Effector CD8-positive, alpha-beta T cell (primary cell): ENCODE results near the gene SRSF11.

Experiments
- DNase-seq: peaks from one replicate; lab custom pipeline; 2025; lab: John Stamatoyannopoulos, UW

SRSF11 gene

GRCh38 chr1:70222716-70223235 is 1.6 kb downstream of the SRSF11 start:
- no peak for DNase-seq

GRCh38 chr1:70224954-70225353 is 3.8 kb downstream of the SRSF11 start:
- no peak for DNase-seq

DNA sequence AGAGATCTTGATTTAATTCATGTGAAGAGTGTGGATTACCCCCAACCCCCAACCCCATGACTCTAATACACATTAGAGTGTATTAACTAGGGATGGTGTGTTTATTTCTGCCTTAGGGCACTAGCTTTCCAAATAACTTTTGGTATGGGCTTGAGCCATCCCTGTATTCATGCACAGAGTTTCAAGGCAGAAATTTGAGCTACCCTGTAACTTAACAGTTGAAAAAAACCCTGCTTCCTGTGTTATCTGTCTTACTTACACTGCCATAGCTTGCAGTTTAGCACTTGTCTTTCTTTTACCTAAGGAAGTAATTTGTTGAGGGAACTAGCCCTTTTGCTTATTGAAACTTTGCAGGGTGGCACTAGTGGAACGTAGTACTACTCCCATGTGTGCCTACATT is 6.3 kb downstream of the SRSF11 start:
- DNase-seq: no peak

DNA sequence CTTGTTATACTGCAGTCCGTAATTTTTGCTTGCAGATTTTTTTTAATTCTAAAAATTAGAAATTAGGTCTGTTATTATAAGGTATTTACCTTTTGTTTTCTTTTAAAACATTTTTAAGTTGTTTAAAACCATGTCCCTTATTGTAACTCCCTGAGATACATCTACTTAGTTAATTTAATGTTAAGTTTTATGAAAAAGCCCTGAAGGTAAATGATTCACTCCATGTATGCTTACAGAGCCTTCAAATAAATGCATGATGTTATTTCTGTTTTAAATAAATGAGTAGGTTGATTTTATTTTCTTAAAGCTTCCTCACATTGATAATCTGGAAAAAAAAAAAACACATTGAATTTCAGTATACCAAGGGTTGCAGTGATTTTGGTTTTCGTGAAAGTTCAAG is 7.5 kb downstream of the SRSF11 start:
- DNase-seq: no peak

GRCh38 chr1:70231475-70231874 is 10.3 kb downstream of the SRSF11 start:
- no peak for DNase-seq

DNA sequence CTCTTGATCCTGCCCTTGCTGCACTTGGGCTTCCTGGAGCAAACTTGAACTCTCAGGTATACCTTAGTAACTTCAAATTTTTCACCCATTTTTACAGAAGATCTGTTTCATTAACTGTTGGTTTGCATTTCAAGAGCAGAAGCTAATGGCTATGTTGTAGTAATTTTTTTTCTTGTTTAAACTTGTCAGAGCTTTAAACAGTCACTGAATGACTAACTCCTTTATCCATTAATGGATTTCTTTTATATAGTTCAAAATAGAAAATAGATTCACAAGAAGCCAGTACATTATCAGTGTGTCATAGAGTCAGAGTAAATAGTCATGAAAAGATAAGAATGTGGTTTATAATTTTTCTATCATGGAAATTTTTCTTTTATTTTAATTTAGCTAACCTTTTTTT is 13.6 kb downstream of the SRSF11 start:
- DNase-seq: no peak

GRCh38 chr1:70239940-70240339 is 18.8 kb downstream of the SRSF11 start:
- no peak for DNase-seq

DNA sequence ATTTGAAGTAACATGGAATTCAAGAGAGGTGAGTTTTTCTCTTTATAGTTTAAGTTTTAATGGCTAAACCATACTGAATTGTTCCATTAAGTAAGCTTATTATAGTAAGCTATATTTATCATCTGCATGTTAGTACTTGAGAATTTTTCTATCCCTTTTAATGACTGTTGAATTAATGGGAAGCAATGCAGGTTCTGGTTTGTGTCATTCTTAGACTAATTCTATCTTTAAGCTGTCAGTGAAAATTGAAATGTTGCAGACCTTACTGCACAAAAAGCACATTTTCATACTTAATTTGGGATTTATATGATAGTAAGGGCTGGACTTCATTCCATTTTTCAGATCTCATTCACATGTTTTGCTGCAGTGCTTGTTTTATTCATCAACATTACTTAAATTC is 25.9 kb downstream of the SRSF11 start:
- no peak for DNase-seq

GRCh38 chr1:70247768-70248167 is 26.6 kb downstream of the SRSF11 start:
- no peak for DNase-seq

- DNase-seq: no peak
Observed at GRCh38 chr1:70248729-70249128, 27.5 kb downstream of the SRSF11 start.

GRCh38 chr1:70256664-70257063 is 35.5 kb downstream of the SRSF11 start:
- DNase-seq: no peak

DNA sequence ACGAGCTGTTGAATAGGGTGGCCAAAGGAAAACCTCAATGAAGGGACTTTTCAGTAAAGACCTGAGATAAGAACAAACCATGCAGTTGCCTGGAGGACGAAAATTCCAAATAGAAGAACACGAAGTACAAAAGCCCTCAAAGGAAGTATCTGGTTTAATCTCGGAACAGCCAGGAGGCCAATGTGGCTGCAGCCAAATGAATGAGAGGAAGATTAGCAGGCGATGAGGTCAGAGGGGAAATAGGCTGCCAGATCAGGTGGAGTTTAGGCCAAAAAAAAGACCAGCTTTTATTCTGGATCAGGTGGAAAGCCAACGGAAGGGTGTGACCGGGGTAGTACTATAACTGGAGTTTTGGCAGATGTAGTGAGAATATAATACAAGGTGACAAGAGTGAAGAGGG is 43.7 kb downstream of the SRSF11 start:
- no peak for DNase-seq

DNA sequence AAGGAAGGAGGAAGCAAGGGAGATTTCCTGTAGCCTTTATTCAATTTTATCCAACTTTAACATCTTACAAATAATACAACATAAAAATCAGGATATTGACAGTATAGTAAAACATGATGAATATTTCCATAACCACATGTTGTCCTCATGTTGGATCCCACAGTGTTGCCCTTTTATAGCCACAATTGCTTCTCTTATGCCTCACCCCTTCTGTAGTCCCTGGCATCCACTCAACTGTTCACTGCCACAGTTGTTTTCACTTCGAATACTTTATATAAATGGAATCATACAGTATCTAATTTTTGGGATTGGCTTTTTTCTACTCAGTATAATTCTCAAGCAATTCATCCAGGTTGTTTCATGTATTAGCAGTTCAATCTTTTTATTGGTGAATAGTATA is 44.8 kb downstream of the SRSF11 start:
- DNase-seq: no peak

DNA sequence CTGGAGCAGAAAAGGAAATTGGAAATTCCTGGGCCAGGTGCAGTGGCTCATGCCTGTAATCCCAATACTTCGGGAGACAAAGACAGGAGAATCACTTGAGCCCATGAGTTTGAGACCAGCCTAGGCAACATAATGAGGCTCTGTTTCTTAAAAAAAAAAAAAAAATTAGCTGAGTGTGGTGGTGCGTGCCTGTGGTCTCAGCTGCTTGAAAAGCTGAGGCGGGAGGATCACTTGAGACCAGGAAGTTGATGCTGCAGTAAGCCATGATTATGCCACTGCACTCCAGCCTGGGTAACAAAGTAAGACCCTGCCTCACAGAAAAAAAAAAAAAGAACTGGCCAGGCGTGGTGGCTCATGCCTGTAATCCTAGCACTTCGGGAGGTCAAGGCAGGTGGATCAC is 56.7 kb downstream of the SRSF11 start:
- no peak for DNase-seq

GRCh38 chr1:70278710-70279109 is 57.5 kb downstream of the SRSF11 start:
- DNase-seq: no peak

DNA sequence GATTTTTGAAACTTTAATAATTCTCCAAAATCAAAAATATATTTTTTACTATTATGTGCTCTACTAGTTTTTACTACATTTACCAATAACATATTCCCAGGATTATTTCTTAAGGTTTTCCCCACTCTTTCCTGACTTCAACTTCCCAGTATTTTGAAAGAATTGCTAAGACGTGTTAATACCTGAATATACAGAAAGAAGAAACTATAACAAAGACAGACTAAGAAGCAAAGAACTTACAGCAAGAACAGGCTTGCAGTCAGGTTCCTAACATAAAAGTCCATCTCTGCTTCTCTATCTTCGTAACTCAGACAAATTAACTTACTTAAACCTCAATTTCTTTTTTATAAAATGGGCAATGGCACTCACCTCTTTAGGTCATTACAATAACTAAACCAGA is 63.2 kb downstream of the SRSF11 start:
- no peak for DNase-seq

DNA sequence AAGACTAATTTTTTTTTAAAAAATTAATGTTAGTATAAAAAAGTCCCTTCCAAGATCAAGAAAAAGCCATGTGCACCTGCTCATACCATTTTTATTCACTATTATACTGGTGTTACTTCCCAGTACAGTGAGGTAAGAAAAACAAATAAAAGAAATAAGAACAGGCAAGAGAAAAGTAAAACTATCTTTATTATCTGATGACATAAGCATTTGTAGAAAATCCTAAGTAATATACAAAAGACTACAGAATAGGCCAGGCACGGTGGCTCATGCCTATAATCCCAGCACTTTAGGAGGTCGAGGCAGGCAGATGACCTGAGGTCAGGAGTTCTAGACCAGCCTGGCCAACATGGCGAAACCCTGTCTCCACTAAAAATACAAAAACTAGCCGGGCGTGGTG is 65.3 kb downstream of the SRSF11 start:
- DNase-seq: no peak

GRCh38 chr1:70288166-70288565 is 67.0 kb downstream of the SRSF11 start:
- DNase-seq: no peak

DNA sequence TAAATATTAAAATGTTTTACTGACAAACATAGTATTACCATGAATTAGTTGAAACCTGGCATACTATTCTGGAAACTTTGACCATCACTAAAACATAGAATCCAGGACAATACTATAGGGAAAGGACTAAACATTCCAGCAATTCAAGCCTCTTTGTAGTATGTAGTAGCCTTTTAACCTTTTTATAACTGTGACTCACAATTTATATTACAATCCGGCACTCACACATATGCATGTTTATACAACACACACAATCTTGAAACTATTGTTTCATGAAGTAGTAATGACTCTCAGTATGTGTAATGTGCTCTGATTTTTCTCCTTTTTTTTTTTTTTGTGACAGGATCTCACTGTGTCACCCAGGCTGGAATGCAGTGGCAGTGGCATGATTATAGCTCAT is 69.0 kb downstream of the SRSF11 start:
- no peak for DNase-seq

DNA sequence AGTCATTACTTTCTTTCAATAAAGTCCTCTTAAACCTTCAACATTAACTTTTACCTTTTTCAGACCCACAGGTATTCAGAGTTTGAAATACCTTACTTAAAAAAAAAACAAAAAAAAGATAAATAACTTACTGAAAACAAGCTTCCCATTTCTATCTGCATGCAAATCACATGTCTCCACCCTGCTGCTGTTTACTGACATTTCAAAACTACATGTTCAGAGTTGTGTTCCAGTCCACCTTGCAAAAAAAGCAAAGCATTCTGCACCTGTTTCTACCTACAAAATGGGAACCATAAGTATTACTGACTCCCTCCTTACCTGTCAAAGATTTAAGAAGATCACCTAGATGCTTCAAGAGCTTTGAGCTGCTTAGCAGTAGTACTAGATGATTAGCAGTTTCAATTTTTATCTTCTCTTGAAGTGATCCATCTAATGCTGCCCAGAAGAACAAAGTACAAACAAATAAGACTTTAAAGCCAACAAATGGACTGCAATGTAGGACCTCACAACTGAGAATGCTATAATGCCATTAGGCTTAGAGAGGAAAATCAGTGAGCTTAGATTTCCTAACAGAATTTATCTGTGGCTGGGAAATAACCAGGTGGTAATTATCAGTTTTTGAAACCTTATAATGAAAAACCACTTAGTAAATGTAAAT is 72.1 kb downstream of the SRSF11 start:
- DNase-seq: no peak

- DNase-seq: no peak
Observed at GRCh38 chr1:70295749-70296148, 74.6 kb downstream of the SRSF11 start.

DNA sequence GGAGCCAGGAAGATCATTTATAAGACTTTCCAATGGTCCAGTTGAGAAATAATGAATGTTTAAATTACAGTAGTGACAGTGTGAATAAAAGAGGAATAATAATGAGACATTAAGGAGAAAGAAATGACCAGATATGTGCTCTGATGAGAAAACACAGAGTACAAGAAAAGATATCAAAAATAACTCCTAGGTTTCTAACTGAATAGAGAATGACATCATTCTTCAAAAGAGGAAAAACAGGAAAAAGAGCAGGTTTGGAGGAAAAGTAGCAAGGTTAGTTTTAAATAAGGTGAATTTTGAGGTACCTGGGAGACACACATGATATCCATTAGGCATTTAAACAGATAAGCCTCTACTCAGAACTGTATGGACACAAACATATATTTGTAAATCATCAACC is 78.3 kb downstream of the SRSF11 start:
- no peak for DNase-seq
